Tracheal epithelial cell (primary cell): Measurements from ENCODE around the gene STK36. TPM values are rescaled to one million over a fixed set of nuclear protein-coding genes. Genes with fewer than 3 reads are reported as not detected.

Source experiments
- total RNA-seq: library from RNA; depleted of rRNA; stranded (reverse); fragments of >200 nt; gene quantifications from 2 replicates; pipeline ENCODE4 v1.2.1, GENCODE V29; 2014

Gene STK36
- 3.0 and 10.4 TPM in 2 replicates for total RNA-seq

DNA sequence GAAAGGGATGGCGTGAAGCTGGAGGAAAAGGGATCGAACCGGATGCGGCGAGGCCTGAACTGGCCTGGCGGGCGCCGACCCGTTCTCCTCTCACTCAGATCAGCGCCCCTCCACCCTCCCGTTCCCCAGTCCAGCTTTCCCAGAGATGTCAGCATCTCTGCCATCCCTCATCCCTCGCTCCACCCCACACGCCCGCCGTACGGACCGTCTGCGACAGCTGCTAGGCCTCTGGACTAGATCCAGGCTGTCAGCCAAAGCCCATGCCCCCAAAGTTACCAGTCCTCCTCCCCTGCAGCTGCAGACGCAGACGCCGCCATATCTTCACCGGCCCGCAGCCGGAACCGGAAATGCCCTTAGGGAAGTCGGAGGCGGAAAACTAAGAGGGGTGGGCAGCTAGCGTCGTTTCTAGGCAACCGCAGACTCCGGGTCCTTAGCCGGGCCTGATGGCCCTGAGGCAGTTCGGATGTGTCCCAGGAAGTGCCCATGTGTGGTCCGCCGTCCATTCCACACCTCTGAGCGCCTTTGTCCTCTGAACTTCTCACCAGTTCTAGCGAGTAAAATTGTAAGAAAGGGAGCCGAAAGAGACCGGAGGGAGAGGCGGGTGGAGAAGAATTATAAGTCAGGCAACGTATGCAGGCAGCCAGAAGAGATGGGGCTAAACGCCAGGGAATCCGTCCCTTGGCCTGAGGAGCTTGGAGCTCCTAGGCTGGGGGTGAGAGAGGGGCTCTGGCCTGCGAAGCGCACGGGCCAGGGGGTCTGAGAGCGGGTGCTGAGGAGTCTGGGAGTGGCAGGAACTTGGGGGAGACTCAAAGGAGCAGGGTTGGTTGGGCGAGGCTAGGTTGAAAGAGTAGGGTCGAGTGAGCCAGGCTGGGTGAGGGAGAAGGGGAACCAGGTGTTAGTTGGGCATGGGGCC is at the start of gene STK36, which contains the start of gene RNF25:
TSS of gene STK36 (plus strand) at position 433 of the 913 bp plus-strand sequence. CDS start 744 bp downstream, outside the sequence.
TSS of gene RNF25 (minus strand) at position 349 of the 913 bp plus-strand sequence. CDS start at position 317, 32 bp downstream.

DNA sequence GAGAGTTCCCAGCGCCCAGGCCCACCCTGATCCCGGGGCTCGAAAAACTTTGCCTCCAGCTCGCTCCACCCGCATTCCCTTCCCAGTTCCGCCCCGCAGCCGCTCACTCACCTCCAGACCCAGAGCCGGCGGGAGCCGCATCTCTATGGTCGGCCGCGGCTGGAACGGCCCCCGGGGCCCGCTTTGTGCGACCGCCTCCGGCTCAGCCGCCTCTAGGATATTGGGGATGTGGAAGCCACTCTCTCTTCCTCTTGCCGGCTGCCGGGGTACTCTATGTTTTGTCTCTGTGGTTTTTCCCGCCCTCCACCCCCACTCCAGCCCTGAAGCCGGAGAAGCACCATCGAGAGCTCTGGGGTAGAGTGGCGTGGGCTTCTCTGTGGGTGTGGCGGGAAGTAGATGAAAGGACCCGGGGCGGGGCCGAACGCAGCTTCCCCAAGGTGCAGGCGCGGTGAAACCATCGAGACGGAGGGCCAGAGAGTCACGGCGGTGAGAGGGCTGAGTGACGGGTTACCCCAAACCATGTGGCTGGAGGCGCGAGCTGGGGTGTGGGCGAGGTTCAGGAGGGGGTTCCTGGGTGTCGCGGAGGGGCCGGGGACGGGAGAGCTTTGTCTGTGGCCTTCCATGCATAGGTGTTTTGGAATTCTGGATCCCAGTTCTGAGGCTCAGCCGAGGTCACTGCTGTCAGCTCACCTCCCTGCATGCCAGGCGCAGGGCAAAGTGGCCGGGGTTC is 12.5 kb upstream of the STK36 start, which contains the start of the genes BCS1L and ZNF142:
TSS of gene BCS1L (plus strand) at position 426 of the 730 bp plus-strand sequence. CDS start 1,305 bp downstream, outside the sequence.
TSS of gene ZNF142 (minus strand) at position 366 of the 730 bp plus-strand sequence. CDS start 3,194 bp downstream, outside the sequence.

DNA sequence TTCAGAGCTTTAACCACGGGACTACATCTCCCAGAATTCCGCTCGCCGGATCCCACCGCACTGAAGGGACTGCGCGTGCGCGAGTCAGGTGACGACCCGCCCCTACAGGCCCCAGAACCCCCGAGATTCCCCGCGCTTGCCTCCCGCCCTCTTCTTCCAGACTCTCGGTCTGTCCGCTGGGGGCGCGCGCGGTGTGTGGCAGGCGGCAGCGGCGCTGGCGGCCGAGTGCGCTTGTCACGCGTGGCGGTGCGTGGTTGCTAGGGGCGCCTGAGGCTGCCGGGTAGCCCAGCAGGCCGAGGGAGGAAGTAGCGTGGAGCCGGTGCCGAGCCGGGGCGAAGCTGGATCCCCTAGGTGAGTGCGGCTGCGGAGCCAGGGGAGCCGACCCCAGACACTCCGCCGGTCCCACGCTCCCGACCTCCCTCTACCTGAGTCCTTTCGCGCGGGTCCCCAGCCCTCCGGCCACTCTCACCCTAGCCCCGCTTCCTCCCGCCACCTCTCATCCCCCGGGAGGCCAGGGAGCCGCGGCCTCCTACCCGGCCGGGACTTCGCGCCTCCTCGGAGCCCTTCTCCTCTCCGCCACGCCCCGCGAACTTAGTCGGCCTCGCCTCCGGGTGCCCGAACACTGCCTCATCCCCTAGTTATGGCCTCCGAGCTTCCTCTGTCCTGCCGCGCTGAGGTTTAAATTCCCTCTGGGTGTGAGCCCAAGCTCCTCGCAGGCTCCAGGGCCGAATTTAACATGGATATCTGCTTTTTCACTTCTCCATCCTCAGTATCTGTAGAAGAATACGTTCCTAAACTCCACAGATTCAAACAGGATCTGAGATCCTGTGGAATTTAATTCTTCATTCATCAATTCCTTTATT is 39.0 kb downstream of the STK36 start, which contains the start of gene TTLL4:
TSS of gene TTLL4 (plus strand) at position 149 of the 863 bp plus-strand sequence. CDS start 26,842 bp downstream, outside the sequence.

Other genes with a start within 250 kb of the STK36 start
- 10.6 and 13.6 TPM in 2 replicates for gene USP37, start 103.7 kb upstream of the STK36 start, total RNA-seq
- 42.4 and 56.7 TPM in 2 replicates for gene CNOT9, start 103.2 kb upstream of the STK36 start, total RNA-seq
- 1.2 and 1.3 TPM in 2 replicates for gene PLCD4, start 64.2 kb upstream of the STK36 start, total RNA-seq
- gene ZNF142, start 12.5 kb upstream of the STK36 start, total RNA-seq: 5.8 and 6.5 TPM in 2 replicates
- 42.2 and 45.5 TPM in 2 replicates for gene BCS1L, start 12.4 kb upstream of the STK36 start, total RNA-seq
- 15.1 and 29.4 TPM in 2 replicates for gene RNF25, start 84 bp upstream of the STK36 start, total RNA-seq
- 5.1 and 8.7 TPM in 2 replicates for gene TTLL4, start 38.7 kb downstream of the STK36 start, total RNA-seq
- gene CYP27A1, start 110.1 kb downstream of the STK36 start, total RNA-seq: 1.3 and 3.9 TPM in 2 replicates
- not detected in 2 replicates for gene PRKAG3, start 159.7 kb downstream of the STK36 start, total RNA-seq
- under 0.01 TPM in 2 replicates for gene WNT6, start 187.7 kb downstream of the STK36 start, total RNA-seq
- 7.7 and 9.8 TPM in 2 replicates for gene WNT10A, start 208.8 kb downstream of the STK36 start, total RNA-seq